Tongue (tissue), 2 donors: ENCODE data around the gene SLC8A2. TPM values are rescaled to one million over a fixed set of nuclear protein-coding genes. Genes with fewer than 3 reads are reported as not detected.

ENCODE experiments used
- DNase-seq: peaks from one replicate; pipeline ENCODE4 v3.0.0-alpha.2; 2015
- total RNA-seq: library from RNA; depleted of rRNA; stranded (reverse); fragments of >200 nt; gene quantifications from one replicate; pipeline ENCODE4 v1.2.3, GENCODE V29; 2014

Gene SLC8A2
- total RNA-seq, 1 donor from 2014 or later: not detected

- no peak for DNase-seq
Measured at GRCh38 chr19:47381121-47381520, 90.6 kb downstream of the SLC8A2 start.

GRCh38 chr19:47380559-47380958 lies 91.1 kb downstream of the SLC8A2 start:
- no peak for DNase-seq

GRCh38 chr19:47379381-47379938 lies 92.2 kb downstream of the SLC8A2 start:
- DNase-seq: peak; percentile 72

GRCh38 chr19:47378246-47378645 lies 93.4 kb downstream of the SLC8A2 start:
- DNase-seq: no peak

Other genes starting within 250 kb of the SLC8A2 start
- gene BBC3, start 240.7 kb downstream of the SLC8A2 start, total RNA-seq: 8.3 TPM
- 11.0 TPM for gene CCDC9, start 215.4 kb downstream of the SLC8A2 start, total RNA-seq
- gene INAFM1, start 197.0 kb downstream of the SLC8A2 start, total RNA-seq: 4.8 TPM
- 1.2 TPM for gene C5AR1, start 162.0 kb downstream of the SLC8A2 start, total RNA-seq
- gene C5AR2, start 139.7 kb downstream of the SLC8A2 start, total RNA-seq: 0.31 TPM
- 9.3 TPM for gene DHX34, start 122.6 kb downstream of the SLC8A2 start, total RNA-seq
- gene MEIS3, start 52.4 kb downstream of the SLC8A2 start, total RNA-seq: 9.9 TPM
- 3.8 TPM for gene KPTN, start 12.3 kb upstream of the SLC8A2 start, total RNA-seq
- 49.4 TPM for gene NAPA, start 43.2 kb upstream of the SLC8A2 start, total RNA-seq
- gene ZNF541, start 101.3 kb upstream of the SLC8A2 start, total RNA-seq: 0.10 TPM
- 10.8 TPM for gene BICRA, start 137.2 kb upstream of the SLC8A2 start, total RNA-seq
- gene EHD2, start 241.5 kb upstream of the SLC8A2 start, total RNA-seq: 79.6 TPM